Stimulated activated CD4-positive, alpha-beta T cell treated with anti-CD3 and anti-CD28 coated beads, Interleukin-2, amount 100 ng/mL, for 24 hours (primary cell): ENCODE results near the gene OR5K2.

Experiments used
- DNase-seq, 2 donors: peaks; one replicate each; pipeline ENCODE4 v3.0.0-alpha.2; 2020

The OR5K2 gene

GRCh38 chr3:98525494-98525893 is 28.0 kb downstream of the OR5K2 start:
- DNase-seq, result no peak

DNA sequence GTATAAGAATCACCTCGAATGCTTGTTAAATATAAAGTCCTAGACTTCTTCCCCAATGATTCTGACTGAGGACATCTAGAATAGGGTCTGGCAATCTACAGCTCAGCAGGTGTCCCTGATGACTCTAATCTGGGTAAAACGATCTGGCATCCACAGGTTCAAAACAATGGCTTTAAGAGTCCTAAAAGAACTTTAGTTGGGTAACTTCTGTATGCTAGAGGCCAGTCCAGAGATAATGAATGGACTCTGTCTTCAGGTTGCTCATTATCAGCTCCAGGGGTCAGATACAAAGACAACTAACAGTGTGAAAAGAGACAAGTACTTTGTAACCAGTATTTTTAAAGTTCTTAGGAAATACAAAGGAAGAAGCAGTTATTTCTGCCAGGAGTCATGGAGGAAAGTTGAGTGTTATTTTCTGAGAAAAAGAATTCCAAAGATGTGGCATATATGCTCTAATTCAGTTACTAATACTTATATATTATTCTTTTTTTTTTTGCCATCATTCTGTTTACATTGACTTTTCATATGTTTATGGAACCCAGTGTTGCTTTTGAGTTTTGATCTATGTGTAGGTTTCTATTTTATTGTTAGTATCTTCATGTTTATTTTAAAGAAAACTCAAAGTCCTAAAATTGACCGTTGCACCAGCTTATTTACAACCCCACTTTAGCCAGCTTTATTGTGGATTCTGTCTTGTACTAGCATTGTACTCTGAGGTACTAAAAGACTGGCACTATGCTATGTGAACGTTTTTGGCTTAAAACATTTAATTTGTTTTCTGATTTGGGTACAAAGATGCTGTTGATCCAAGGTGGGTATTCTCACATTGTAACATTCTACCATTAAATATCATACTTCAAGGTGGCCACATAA is 31.2 kb downstream of the OR5K2 start:
- no peak for DNase-seq

GRCh38 chr3:98529856-98530459 is 32.5 kb downstream of the OR5K2 start:
- no peak for DNase-seq

- no peak for DNase-seq
These were observed 33.2 kb downstream of the OR5K2 start for GRCh38 chr3:98530676-98531075.

DNA sequence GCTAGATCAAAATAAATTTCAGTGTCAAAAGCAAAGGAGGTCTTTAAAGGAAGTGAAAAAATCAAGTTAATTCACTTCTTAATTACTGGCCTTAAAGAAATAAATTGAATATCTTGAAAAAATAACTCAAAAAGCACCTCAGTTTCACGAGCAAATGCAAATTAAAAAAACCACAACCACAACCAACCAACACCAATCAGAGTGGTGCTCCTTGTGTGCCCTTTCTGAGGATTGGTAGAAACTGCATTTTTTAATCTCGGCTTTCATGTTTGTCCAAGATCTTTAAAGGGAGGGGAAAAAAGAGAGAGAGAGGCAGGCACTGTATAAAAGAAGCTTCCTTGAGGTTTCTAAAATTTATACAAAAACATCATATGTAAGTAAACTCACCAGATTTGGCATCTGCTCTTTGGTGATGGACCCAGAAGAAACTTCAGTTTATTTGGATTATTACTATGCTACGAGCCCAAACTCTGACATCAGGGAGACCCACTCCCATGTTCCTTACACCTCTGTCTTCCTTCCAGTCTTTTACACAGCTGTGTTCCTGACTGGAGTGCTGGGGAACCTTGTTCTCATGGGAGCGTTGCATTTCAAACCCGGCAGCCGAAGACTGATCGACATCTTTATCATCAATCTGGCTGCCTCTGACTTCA is 34.3 kb downstream of the OR5K2 start, which contains the start of gene GPR15:
Gene GPR15, plus strand, starts transcription at position 357 of the 653 bp plus-strand sequence. Its CDS starts 56 bp downstream, at position 413.
- DNase-seq, result no peak

DNA sequence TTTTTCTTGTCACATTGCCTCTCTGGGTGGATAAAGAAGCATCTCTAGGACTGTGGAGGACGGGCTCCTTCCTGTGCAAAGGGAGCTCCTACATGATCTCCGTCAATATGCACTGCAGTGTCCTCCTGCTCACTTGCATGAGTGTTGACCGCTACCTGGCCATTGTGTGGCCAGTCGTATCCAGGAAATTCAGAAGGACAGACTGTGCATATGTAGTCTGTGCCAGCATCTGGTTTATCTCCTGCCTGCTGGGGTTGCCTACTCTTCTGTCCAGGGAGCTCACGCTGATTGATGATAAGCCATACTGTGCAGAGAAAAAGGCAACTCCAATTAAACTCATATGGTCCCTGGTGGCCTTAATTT is 34.8 kb downstream of the OR5K2 start:
- no peak for DNase-seq

DNA sequence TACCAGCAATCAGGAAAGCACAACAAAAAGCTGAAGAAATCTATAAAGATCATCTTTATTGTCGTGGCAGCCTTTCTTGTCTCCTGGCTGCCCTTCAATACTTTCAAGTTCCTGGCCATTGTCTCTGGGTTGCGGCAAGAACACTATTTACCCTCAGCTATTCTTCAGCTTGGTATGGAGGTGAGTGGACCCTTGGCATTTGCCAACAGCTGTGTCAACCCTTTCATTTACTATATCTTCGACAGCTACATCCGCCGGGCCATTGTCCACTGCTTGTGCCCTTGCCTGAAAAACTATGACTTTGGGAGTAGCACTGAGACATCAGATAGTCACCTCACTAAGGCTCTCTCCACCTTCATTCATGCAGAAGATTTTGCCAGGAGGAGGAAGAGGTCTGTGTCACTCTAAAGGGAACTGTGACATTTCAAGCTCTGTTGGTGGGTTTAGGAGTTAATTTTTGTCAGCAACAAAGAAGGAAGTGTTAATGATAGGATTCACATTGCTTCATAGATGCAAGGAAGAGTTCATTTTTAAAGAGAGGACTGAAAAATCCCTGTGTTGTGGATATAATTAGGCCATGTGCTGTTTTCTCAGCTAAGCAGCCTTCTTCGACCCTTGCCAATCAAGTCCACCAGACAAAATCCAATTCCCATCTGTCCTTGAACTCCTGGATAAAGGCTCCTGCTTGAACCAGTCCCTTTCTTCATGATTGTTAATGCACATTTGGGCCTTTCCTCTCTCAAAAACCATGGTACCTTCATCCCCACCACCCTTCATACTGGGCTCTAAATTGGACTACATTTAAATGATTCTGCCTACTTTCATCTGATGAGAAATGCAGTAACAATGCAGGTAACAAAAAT is 35.5 kb downstream of the OR5K2 start:
- no peak for DNase-seq

GRCh38 chr3:98534168-98534567 is 36.7 kb downstream of the OR5K2 start:
- no peak for DNase-seq

DNA sequence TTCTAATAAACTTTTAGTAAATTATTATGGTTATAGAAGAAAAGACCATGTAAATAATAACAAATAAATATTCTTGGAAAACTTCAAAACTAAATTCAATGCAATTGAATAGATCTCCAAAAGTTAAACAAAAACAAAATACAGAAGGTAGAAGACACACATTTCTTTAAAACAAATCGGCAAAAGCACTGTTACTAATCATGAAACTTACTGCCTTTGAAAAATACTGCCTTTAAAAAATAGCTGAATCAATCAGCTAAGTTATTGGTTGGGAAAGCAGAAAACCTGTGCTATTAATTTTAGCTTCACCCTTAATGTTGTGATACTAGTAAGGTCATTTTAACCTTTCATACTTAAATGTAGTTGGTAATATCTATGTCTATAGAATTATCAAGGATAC is 37.3 kb downstream of the OR5K2 start:
- no peak for DNase-seq

GRCh38 chr3:98536456-98537017 is 39.1 kb downstream of the OR5K2 start:
- DNase-seq, result no peak

- no peak for DNase-seq
These were observed 42.9 kb downstream of the OR5K2 start for GRCh38 chr3:98540346-98540745.

DNA sequence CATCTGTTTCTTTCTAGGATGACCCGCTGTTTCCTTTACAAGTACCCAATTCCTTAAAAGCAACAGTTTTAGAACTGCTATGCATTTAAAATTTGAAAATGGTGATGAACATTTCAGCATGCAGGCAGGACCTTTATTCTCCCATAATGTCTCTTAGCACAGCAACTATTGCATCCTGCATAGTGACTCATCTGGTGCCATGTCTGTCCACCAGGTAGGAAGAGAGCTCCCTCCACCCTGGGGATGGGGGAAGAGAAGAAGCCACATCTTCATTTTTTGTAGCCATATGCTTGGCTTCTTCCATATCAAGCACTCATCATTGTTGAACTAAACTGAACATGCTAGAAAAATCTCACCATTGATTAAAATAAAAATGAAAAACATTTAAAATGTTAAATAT is 44.2 kb downstream of the OR5K2 start:
- DNase-seq, result no peak

DNA sequence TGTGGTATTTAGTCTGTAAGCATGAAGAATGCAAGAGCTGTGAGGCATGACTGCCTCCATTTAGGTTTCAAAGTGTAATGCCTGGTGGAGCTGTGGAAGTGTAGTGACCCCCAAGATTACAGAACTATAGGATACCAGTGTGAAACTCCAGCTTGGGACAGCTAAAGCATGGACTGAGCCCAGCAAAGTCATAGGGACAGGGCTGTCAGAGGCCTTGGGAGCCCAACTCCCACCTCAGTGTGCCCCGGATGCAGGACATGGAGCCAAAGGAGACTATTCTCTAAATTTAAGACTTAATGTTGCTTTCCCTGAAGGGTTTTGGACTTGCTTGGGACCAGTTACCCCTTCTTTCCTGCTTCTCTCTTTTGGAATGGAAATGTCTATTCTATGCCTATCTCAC is 45.1 kb downstream of the OR5K2 start:
- DNase-seq, result no peak

DNA sequence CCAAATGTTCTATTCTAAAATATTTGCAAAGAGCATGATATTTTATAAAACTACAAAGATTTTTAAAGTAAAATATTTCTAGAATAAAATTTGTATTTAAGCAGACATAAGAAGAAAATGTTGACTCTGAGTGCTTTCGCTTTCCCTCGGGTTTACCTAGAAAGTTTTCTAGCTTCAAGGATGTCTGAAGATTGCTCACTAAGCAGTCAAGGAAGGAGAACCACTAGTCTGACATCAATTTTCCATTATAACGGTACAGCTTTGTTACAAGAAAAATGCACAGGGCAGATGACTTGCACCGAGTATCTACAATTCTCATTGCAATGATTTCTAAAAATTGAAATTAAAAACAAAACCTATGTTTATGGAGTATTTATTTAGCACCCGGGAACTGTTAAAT is 48.5 kb downstream of the OR5K2 start:
- no peak for DNase-seq
